ENCODE results near the gene CTSD.

DNA sequence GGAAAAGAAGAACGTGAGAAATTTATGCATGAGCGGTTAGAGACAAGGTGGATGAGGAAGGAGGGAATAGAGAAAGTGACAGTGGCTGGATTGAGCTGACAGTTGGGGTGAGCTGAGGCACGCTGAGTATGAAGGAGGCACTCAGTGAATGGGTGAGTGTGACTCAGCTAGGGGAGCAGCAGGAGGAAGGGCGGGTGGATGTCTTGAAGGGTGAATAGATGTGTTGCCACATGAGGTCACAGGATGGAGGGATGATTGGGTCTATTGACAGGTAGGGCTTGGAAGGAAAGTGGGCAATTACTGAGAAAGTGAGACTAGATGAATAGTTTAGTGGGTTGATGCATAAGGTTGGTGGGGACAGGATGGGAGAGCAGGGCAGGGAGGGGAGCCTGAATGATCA, 21.4 kb downstream of the CTSD start:
- TF ChIP-seq, protein P1, sequence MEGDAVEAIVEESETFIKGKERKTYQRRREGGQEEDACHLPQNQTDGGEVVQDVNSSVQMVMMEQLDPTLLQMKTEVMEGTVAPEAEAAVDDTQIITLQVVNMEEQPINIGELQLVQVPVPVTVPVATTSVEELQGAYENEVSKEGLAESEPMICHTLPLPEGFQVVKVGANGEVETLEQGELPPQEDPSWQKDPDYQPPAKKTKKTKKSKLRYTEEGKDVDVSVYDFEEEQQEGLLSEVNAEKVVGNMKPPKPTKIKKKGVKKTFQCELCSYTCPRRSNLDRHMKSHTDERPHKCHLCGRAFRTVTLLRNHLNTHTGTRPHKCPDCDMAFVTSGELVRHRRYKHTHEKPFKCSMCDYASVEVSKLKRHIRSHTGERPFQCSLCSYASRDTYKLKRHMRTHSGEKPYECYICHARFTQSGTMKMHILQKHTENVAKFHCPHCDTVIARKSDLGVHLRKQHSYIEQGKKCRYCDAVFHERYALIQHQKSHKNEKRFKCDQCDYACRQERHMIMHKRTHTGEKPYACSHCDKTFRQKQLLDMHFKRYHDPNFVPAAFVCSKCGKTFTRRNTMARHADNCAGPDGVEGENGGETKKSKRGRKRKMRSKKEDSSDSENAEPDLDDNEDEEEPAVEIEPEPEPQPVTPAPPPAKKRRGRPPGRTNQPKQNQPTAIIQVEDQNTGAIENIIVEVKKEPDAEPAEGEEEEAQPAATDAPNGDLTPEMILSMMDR (conservative IDR thresholded peaks at IDR 0.05; ENCODE audit: low read length), result no peak
- TF ChIP-seq EZH2phosphoT487 (IDR thresholded peaks at IDR 0.05; ENCODE audit: borderline replicate concordance), result no peak

Data from Loucy (cell line).